Activated CD4-positive, alpha-beta T cell treated with anti-CD3 and anti-CD28 coated beads, Interleukin-2, amount 50 U/mL, for 4 hours (primary cell): ENCODE measurements around the gene ATP8B3.

Source experiments
- DNase-seq, 2 experiments: peaks; one replicate each; pipeline ENCODE4 v3.0.0-alpha.2; 2020

The ATP8B3 gene

GRCh38 chr19:1796395-1797142, 15.5 kb downstream of the ATP8B3 start:
- DNase-seq = no peak

GRCh38 chr19:1794424-1795172, 17.5 kb downstream of the ATP8B3 start:
- DNase-seq = no peak

- DNase-seq = no peak
Measured at GRCh38 chr19:1791879-1792278, 20.2 kb downstream of the ATP8B3 start.

- DNase-seq = no peak
Measured at GRCh38 chr19:1790054-1790792, 21.9 kb downstream of the ATP8B3 start.

- no peak for DNase-seq
Measured at GRCh38 chr19:1789261-1790041, 22.6 kb downstream of the ATP8B3 start.

- no peak for DNase-seq
Measured at GRCh38 chr19:1787116-1787515, 25.0 kb downstream of the ATP8B3 start.

GRCh38 chr19:1786668-1787067, 25.4 kb downstream of the ATP8B3 start:
- no peak for DNase-seq

- DNase-seq = no peak
Measured at GRCh38 chr19:1785310-1785709, 26.8 kb downstream of the ATP8B3 start.

GRCh38 chr19:1783874-1784273, 28.2 kb downstream of the ATP8B3 start:
- no peak for DNase-seq

- no peak for DNase-seq
Measured at GRCh38 chr19:1783354-1783753, 28.7 kb downstream of the ATP8B3 start.

GRCh38 chr19:1782521-1782920, 29.6 kb downstream of the ATP8B3 start:
- no peak for DNase-seq

GRCh38 chr19:1780272-1780958, 31.7 kb downstream of the ATP8B3 start:
- no peak for DNase-seq

GRCh38 chr19:1779574-1779973, 32.5 kb downstream of the ATP8B3 start:
- DNase-seq = no peak

GRCh38 chr19:1777149-1777548, 34.9 kb downstream of the ATP8B3 start:
- no peak for DNase-seq

GRCh38 chr19:1776606-1777147, 35.4 kb downstream of the ATP8B3 start:
- no peak for DNase-seq

- DNase-seq = no peak
Measured at GRCh38 chr19:1775951-1776605, 36.0 kb downstream of the ATP8B3 start.

- no peak for DNase-seq
Measured at GRCh38 chr19:1774989-1775772, 36.9 kb downstream of the ATP8B3 start.

- DNase-seq = no peak
Measured at GRCh38 chr19:1773184-1773583, 38.9 kb downstream of the ATP8B3 start.

- DNase-seq = no peak
Measured at GRCh38 chr19:1770866-1771576, 41.1 kb downstream of the ATP8B3 start.

GRCh38 chr19:1769645-1769985, 42.5 kb downstream of the ATP8B3 start:
- DNase-seq = no peak
